ENCODE data around the gene GRAMD4.

The GRAMD4 gene

DNA sequence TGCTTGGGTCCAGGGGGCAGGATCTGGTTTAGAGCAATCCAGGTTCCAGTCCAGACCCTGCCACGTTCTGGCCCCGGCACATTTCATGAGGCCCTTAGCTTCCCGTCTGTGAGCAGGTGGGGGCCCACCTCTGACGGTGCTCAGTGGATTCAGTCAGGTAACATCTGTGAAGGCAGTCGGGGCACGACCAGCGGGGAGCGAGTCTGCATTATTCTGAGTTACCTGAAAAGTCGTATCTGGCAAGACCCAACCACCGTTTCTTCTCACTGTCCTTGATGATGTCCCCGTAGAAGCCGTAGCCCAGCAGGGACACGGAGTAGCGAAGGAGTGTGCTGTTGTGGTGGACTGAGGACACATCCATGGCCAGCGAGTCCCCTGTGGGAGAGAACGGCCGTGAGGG is 78.9 kb downstream of the GRAMD4 start:
- DNase-seq (ENCODE audit: low read depth): no peak
- H3K4me3 ChIP-seq (ENCODE audit: low read length): no peak overlapping the region
- TF ChIP-seq, protein P1, sequence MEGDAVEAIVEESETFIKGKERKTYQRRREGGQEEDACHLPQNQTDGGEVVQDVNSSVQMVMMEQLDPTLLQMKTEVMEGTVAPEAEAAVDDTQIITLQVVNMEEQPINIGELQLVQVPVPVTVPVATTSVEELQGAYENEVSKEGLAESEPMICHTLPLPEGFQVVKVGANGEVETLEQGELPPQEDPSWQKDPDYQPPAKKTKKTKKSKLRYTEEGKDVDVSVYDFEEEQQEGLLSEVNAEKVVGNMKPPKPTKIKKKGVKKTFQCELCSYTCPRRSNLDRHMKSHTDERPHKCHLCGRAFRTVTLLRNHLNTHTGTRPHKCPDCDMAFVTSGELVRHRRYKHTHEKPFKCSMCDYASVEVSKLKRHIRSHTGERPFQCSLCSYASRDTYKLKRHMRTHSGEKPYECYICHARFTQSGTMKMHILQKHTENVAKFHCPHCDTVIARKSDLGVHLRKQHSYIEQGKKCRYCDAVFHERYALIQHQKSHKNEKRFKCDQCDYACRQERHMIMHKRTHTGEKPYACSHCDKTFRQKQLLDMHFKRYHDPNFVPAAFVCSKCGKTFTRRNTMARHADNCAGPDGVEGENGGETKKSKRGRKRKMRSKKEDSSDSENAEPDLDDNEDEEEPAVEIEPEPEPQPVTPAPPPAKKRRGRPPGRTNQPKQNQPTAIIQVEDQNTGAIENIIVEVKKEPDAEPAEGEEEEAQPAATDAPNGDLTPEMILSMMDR (conservative IDR thresholded peaks at IDR 0.05; ENCODE audit: low read length): no peak

DNA sequence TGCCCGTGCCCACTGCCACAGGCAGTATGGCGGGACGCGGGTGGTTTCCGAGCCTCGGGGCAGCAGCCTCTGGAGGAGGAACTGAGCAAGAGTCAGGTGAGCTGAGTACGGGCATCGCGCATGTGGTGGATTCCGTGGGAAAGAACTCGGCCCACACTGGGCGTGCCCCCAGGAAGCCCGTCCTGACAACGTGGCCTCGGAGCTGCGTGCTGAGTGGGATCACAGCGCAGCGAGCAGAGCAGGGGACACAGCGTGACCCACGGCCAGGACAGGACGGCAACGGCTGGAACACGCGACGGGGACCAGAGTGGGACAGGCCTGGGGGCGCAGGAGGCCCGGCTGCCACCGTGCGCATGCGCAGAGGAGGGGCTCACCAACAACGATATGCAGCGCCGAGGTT is 81.1 kb downstream of the GRAMD4 start:
- TF ChIP-seq, protein P1 (conservative IDR thresholded peaks at IDR 0.05; ENCODE audit: low read length): no peak
- H3K4me3 ChIP-seq (ENCODE audit: low read length): no peak overlapping the region
- DNase-seq (ENCODE audit: low read depth): no peak

DNA sequence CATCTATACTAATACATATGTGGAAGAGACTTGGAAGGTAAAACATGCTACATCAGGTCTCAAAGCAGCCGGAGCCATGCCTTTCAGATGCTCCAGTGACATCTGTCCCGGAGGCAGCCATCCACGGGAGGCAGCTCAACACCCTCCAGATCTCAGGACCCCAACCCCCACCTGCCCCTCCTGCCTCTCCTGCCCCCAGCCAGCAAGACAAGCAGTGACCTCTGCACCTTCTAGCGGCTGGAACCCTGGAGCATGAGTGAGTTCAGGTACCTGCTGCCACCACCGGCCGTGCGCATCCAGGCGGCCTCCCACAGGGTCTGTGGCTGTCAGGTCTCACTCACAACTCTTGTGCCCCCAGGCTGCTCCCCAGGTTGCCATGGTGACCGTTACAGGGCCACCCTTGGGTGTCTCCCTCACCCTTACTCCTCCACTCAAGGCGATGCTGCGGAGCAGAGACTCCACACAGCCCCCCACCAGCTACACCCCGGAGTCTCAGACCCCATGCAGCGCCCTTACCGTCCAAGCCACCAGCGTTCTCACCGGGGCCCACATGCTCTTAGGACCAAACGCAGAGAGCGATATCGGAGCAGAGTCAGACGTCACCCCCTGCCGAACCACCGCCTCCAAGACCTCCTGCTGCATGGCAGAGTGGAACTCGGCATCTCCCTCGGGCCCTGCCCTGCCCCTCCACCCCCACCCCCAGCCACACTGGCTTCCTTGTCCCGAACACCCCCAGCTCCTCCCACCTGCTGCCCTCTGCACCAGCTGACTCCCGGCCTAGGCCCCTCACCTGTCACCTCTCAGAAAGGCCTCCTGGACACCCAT is 83.2 kb downstream of the GRAMD4 start:
- DNase-seq (ENCODE audit: low read depth): no peak
- no peak overlapping the region for H3K4me3 ChIP-seq (ENCODE audit: low read length)
- TF ChIP-seq, protein P1 (conservative IDR thresholded peaks at IDR 0.05; ENCODE audit: low read length): no peak

DNA sequence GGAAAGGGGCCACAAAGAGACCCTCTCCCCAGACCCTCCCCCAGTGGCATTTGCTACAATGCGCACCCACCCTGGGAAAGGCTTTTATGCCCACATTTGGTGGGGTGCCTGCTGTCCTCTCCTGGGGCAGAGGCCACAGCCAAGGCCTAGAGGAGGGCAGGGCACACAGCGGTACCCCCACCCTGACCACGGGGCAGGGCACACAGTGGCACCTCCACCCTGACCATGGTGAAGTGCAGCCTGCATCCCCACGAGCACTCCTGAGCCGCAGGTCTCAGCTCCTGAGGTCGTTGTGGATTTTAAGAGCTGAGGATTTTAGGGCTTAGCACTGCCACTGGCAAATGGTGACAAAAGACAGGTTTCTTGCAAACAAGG is 83.8 kb downstream of the GRAMD4 start:
- DNase-seq (ENCODE audit: low read depth): no peak
- H3K4me3 ChIP-seq (ENCODE audit: low read length): no peak overlapping the region
- TF ChIP-seq, protein P1 (conservative IDR thresholded peaks at IDR 0.05; ENCODE audit: low read length): no peak

DNA sequence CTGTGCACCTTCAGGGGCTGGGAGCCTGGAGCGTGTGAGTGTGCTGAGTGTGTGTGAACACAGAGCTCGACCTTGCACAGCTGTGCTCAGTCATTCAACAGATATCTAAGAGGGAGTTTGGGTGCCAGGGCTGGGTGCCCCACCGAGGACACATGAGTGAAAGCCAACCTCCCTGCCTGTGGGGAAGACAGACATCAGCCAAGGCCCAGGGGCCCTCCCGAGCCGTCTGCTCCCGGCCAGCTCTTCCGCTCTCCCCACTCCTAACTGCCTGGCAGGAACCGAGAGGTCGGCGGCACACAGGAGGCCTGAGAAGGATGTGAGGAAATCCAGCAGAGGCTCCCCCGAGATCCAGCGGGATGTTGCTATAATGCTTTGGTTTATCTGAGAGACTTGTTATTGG is 85.9 kb downstream of the GRAMD4 start:
- DNase-seq (ENCODE audit: low read depth): no peak
- TF ChIP-seq, protein P1 (conservative IDR thresholded peaks at IDR 0.05; ENCODE audit: low read length): no peak
- no peak overlapping the region for H3K4me3 ChIP-seq (ENCODE audit: low read length)

DNA sequence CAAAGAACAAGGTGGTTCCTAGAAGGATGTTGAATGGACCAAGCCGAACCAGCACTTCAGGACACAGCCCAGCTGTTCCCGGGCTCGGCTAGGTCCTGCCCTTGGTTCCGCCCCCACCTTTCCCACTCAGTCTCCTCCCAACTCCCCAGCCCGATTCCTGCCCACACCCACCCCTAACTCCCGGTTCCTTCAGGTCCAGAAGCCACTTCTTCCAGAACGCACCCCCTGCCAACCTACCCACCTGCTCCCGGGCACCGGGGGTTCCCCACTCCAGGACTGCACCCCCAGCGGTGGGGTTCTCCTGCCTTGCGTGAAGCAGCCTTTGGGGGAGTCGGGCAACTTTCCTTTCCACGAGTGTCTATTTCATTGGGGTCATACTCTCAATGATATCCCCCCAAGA is 87.1 kb downstream of the GRAMD4 start:
- TF ChIP-seq, protein P1 (conservative IDR thresholded peaks at IDR 0.05; ENCODE audit: low read length): no peak
- DNase-seq (ENCODE audit: low read depth): no peak
- H3K4me3 ChIP-seq (ENCODE audit: low read length): no peak overlapping the region

DNA sequence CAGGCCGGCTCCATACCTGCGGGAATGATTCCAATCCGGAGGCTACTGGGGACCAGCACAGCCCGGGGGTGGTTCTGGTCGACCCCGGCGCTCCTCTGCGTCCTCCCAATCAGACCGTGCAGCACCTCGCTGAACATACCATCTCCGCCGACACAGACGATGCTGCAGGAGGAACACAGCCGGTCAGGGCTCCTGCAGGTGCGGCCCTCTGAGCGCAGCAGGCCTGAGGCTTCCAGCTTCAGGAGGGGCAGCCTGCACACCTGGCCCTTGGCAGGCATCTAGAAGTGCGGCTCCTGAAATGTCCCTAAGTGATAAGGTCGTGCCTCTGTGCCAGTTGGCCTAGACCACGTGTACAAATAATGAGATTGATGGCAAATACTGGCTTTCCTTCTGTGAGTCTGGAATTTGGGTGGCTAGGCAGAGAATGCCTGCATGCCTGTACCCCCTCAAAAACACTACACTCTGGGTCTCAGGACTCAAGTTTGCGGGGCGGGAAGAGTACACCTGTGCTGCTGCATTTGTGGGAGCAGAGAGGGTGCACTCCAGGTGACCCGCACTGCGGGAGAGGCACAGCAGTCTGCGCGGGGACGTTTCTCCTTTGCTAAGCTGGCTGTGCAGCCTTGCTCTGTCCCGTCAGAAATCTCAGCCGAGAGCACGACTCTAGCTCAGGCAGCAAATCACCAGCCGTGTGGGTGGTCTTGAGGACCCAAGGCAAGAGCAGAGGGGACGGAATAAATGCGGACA is 87.8 kb downstream of the GRAMD4 start:
- DNase-seq (ENCODE audit: low read depth): no peak
- H3K4me3 ChIP-seq (ENCODE audit: low read length): no peak overlapping the region
- TF ChIP-seq, protein P1 (conservative IDR thresholded peaks at IDR 0.05; ENCODE audit: low read length): no peak
